Renal pelvis (tissue), 12 donors: ENCODE measurements around the gene LGSN. TPM values are rescaled to one million over a fixed set of nuclear protein-coding genes. Genes with fewer than 3 reads are reported as not detected.
"Not testable (repeated sequence)": the region's sequence is repeated elsewhere in the genome, so short reads cannot be mapped to it uniquely, and the experiment has no call there.

Experiments used
- DNase-seq: peaks from one replicate; pipeline ENCODE4 v3.0.0-alpha.2; 2013
- long read RNA-seq, 16 experiments: transcript quantifications; one replicate each; lab custom pipeline, GENCODE V29; 2026
- polyA plus RNA-seq, 3 donors: library from polyadenylated mRNA; unstranded; fragments of 120-200 nt; gene quantifications; one replicate each; pipeline ENCODE4 v1.2.1, GENCODE V29; 2013; ENCODE audit not compliant: insufficient read length in 3 of 3

LGSN gene
- 1 to 10 TPM in 1 of 3 donors, under 1 TPM in 2; 0.43 to 1.6 (median 0.66) TPM for polyA plus RNA-seq
- long read RNA-seq, donor 1 = 0 reads
- long read RNA-seq, donor 2 = 0 reads
- long read RNA-seq, donor 3 = 0 reads
- long read RNA-seq, donor 4 = 0 reads
- long read RNA-seq, donor 5 = 0 reads
- long read RNA-seq, donor 6 = 0 reads
- long read RNA-seq, donor 7 = 0 reads
- long read RNA-seq, donor 8 = 0 reads
- long read RNA-seq, donor 9 = 0 reads
- long read RNA-seq, donor 10 = 0 reads
- long read RNA-seq, donor 11 = 0 reads
- long read RNA-seq, donor 12 = 0 reads
- long read RNA-seq, donor 13 = 0 reads
- long read RNA-seq, donor 14 = 0 reads
- long read RNA-seq, donor 15 = 0 reads
- long read RNA-seq, donor 16 = 0 reads

GRCh38 chr6:63319939-63320338 is at the start of gene LGSN:
Gene LGSN (minus strand): TSS chr6:63319983. CDS start chr6:63319943, 40 bp downstream.
- no peak for DNase-seq

- DNase-seq = no peak
These were observed 48.6 kb upstream of the LGSN start for GRCh38 chr6:63368347-63368746.

GRCh38 chr6:63362500-63363120 is 42.8 kb upstream of the LGSN start:
- DNase-seq = not testable (repeated sequence)

GRCh38 chr6:63357384-63357783 is 37.6 kb upstream of the LGSN start:
- DNase-seq = not testable (repeated sequence)

GRCh38 chr6:63355632-63356031 is 35.8 kb upstream of the LGSN start:
- DNase-seq = no peak

GRCh38 chr6:63353286-63353630 is 33.5 kb upstream of the LGSN start:
- no peak for DNase-seq

- peak; percentile 22 for DNase-seq
These were observed 32.9 kb upstream of the LGSN start for GRCh38 chr6:63352544-63353285.

- DNase-seq = peak; percentile 30
These were observed 32.3 kb upstream of the LGSN start for GRCh38 chr6:63352069-63352543.

GRCh38 chr6:63349401-63349800 is 29.6 kb upstream of the LGSN start:
- no peak for DNase-seq

GRCh38 chr6:63348836-63349235 is 29.1 kb upstream of the LGSN start:
- DNase-seq = no peak

GRCh38 chr6:63347599-63347998 is 27.8 kb upstream of the LGSN start:
- no peak for DNase-seq

- no peak for DNase-seq
These were observed 26.5 kb upstream of the LGSN start for GRCh38 chr6:63346217-63346835.

GRCh38 chr6:63340351-63340750 is 20.6 kb upstream of the LGSN start:
- DNase-seq = no peak

- not testable (repeated sequence) for DNase-seq
These were observed 14.9 kb upstream of the LGSN start for GRCh38 chr6:63334652-63335051.

- no peak for DNase-seq
These were observed 13.7 kb upstream of the LGSN start for GRCh38 chr6:63333440-63333839.

- not testable (repeated sequence) for DNase-seq
These were observed 6.8 kb upstream of the LGSN start for GRCh38 chr6:63326630-63327029.

- DNase-seq = no peak
These were observed 3.2 kb upstream of the LGSN start for GRCh38 chr6:63322981-63323380.

GRCh38 chr6:63321821-63322220 is 2.0 kb upstream of the LGSN start:
- no peak for DNase-seq

- no peak for DNase-seq
These were observed 2.1 kb downstream of the LGSN start for GRCh38 chr6:63317641-63318040.

- no peak for DNase-seq
These were observed 3.7 kb downstream of the LGSN start for GRCh38 chr6:63316113-63316512.

GRCh38 chr6:63313111-63313510 is 6.7 kb downstream of the LGSN start:
- DNase-seq = no peak

- DNase-seq = peak; percentile 11
These were observed 12.1 kb downstream of the LGSN start for GRCh38 chr6:63307581-63308246.
